Pulmonary artery endothelial cell (primary cell): ENCODE data around the gene BOC. TPM values are rescaled to one million over a fixed set of nuclear protein-coding genes. Genes with fewer than 3 reads are reported as not detected.

Experiments
- DNase-seq: peaks from one replicate; pipeline ENCODE4 v3.0.0-alpha.2; 2011; ENCODE audit warnings: low read depth, low spot score
- total RNA-seq: library from RNA; depleted of rRNA; stranded (reverse); fragments of >200 nt; gene quantifications from 2 replicates; pipeline ENCODE4 v1.2.3, GENCODE V29; 2014

The BOC gene
- total RNA-seq, 1 donor from 2014 or later = 0.20 TPM

DNA sequence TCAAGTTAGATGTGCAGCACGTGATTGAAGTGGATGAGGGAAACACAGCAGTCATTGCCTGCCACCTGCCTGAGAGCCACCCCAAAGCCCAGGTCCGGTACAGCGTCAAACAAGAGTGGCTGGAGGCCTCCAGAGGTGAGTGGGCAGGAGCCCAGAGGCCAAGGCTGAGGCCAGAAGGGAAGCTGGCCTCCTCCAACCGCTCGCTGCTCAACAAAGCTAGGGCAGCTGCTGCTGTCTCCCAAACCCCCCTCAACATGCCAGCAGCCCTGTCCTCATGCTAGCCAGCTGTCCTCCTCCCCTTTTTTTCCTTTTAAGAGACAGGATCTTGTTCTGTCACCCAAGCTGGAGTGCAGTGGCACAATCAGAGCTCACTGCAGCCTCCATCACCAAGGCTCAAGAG, 57.0 kb downstream of the BOC start:
- no peak for DNase-seq

DNA sequence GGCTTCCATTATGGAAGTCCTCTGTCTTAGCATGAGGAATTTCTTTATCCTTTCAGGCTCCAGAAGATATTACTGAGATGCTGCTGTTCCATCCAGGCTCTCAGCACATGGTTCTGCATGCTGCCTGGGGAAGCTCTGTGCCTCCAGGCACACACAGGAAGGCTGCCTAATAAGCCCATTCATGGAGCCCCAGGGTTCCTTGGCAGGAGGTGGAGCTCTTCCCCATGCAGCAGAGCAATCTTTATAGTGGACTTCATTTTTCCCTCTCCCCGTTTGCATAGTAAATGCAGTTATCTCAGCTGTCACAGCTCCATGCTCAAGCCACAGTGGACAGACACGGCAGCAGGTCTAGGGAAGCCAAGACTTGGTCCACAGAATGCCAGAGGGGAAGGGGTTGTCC, 57.6 kb downstream of the BOC start:
- DNase-seq = no peak

- no peak for DNase-seq
These were observed 58.3 kb downstream of the BOC start for GRCh38 chr3:113269661-113270060.

- DNase-seq = no peak
These were observed 58.7 kb downstream of the BOC start for GRCh38 chr3:113270068-113270467.

- no peak for DNase-seq
These were observed 59.4 kb downstream of the BOC start for GRCh38 chr3:113270786-113271185.

DNA sequence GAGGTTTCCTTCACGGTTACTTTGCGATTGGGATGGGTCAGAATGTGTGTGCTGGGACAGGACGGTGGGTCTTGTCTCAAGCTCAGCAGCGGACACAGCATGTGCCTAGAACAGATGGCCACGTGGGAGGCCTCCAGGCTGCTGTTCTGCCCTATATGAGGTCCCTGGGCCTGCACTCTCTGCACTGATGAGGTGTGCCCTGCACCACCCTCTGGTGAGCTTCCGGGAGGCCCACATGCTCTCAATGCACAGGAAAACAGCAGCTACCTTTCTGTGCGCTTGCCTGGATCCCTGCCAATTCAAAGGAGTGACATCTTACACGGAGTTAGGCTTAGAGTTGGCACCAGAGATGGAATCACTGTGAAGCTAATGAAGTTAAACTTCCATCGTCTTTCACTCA, 59.8 kb downstream of the BOC start:
- no peak for DNase-seq

- DNase-seq = no peak
These were observed 60.4 kb downstream of the BOC start for GRCh38 chr3:113271594-113272384.

- DNase-seq = no peak
These were observed 61.0 kb downstream of the BOC start for GRCh38 chr3:113272385-113272779.

- DNase-seq = no peak
These were observed 61.7 kb downstream of the BOC start for GRCh38 chr3:113273011-113273410.

DNA sequence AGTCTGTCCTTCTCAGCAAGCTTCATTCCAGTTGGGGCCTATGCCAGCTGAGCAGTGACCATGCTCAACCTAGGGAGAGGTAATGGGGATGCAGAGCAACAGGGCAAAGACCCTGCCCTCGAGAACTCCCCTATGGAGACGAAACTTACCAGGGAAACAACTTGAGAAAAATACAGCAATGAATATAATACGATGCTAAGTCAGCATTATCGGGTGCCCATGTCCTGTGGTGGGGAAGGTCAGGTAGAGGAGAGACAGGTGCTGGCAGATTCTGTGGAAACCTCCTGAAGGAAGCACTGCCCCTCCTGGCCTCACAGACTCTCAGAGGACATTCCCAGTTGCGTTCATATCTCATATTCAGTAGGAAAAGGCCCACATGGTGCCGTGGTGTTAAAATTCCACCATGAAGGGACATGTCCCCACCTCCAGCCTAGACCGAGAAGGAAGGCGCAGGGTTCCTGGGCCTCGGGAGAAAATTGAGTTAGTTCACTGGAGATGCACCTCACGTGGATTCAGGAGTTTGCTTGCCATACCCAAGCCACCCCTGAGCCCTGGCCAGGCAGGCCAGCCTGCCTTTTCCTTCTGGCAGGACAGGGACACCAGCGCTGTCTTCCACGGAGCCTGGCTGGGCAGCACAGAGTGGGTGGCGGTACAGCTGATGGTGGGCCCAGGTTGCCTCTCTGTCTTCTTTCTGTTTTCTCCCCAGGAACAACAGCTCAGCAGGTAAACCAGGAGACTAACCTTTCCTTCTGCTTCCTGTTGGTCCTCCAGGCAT, 62.4 kb downstream of the BOC start:
- no peak for DNase-seq

GRCh38 chr3:113274425-113275257, 63.3 kb downstream of the BOC start:
- no peak for DNase-seq

- DNase-seq = no peak
These were observed 63.9 kb downstream of the BOC start for GRCh38 chr3:113275258-113275556.

DNA sequence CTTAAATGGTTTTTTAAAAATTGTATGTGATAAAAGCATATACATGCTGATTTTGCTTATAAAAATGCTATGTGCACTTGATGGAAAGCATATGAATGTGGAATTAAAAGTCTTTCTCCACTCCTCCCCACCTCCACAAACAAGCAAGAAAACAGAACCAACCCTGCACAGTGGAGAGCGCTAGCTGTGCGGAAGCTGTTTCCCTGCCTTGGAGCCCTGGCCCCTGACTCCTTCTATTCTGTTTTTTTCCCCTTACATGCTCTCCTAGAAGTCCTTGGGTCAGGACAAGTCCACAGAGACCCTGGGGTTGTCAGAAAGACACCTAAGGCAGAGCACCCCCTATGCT, 64.2 kb downstream of the BOC start:
- DNase-seq = no peak

GRCh38 chr3:113275929-113276750, 64.8 kb downstream of the BOC start:
- DNase-seq = no peak

DNA sequence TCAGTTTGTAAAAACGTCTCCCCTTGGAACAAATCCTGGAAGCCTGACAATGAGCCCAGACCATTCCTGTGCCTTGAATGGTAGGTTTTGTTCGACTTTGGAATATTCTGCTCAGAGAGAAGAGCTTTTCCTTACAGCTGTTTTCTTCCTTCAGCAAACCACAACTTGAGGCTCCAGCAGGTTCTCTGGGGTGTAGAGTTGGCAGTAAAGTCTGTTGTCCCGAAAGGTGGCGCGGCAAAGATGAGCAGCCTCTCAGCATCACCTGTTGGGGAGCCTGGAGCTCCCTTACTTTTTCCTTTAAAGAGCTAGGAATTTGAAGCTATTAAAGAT, 65.4 kb downstream of the BOC start:
- no peak for DNase-seq

- no peak for DNase-seq
These were observed 66.1 kb downstream of the BOC start for GRCh38 chr3:113277414-113277813.

DNA sequence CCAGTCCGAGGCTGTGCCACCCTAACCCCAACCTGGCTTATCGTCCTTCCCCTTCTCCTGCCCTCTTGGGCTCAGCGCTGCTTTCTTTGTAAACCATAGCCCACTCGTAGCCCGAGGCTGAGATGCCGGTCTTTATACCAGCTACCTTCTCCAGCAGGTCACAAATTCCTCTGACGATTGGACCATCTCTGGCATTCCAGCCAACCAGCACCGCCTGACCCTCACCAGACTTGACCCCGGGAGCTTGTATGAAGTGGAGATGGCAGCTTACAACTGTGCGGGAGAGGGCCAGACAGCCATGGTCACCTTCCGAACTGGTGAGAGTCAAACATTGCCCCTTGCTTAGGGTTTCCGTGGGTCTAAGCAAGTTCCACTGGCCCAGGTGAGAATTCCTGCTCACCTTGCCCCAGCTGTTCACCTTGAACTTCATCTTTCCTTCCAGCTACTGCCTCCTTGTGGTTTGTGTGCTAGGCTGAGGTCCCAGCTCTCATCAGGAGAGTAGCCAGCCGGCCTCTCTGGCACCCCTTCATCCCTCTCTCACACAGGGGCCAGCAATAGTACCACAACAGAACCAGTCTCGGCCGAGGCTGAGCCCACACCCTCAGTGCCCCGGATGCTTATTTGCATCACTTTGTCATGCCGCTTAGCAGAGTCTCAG, 66.7 kb downstream of the BOC start:
- DNase-seq = no peak

- DNase-seq = no peak
These were observed 67.2 kb downstream of the BOC start for GRCh38 chr3:113278599-113278955.

- no peak for DNase-seq
These were observed 68.3 kb downstream of the BOC start for GRCh38 chr3:113279686-113280085.

GRCh38 chr3:113283306-113283705, 71.9 kb downstream of the BOC start:
- DNase-seq = no peak

DNA sequence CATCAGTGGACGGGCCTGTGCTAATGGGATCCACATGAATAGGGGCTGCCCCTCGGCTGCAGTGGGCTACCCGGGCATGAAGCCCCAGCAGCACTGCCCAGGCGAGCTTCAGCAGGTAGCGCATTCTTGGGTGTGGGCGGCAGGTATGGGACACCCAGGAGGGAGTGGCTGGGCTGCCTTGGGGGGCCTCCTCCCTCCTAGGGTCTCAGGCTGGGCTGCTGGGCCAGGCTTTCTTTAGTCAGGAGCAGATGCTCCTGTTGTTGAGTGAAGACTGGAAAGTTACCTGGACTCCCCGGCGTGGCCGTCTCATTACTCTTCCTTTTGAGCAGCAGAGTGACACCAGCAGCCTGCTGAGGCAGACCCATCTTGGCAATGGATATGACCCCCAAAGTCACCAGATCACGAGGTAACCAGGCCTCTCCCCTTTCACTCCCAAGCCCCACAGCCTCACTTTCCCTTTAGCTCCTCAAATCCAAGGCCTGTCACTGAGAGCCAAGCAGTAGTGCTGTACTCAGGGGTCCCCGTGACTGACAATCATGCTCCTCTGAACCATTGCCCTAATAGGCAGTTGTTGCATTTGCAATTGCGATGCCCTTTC, 73.2 kb downstream of the BOC start:
- DNase-seq = no peak
